HUES6 (cell line): ENCODE data around the gene INTS6.

ENCODE experiments used
- H3K27ac ChIP-seq: 2 replicates; pipeline ENCODE4 v1.7.0; 2013; ENCODE audit warnings: low read depth, mild to moderate bottlenecking, low read length, inconsistent platforms
- H3K27me3 ChIP-seq: 2 replicates; pipeline ENCODE4 v1.6.1; 2013; ENCODE audit warnings: low read length; ENCODE audit not compliant: control insufficient read depth, insufficient read depth
- H3K36me3 ChIP-seq: 2 replicates; pipeline ENCODE4 v1.6.1; 2013; ENCODE audit warnings: low read length; ENCODE audit not compliant: control insufficient read depth, insufficient read depth
- H3K4me1 ChIP-seq: 2 replicates; pipeline ENCODE4 v1.6.1; 2013; ENCODE audit warnings: low read length; ENCODE audit not compliant: control insufficient read depth, insufficient read depth
- H3K4me3 ChIP-seq: 2 replicates; pipeline ENCODE4 v1.5.1; 2013; ENCODE audit warnings: low read depth, low read length
- H3K9ac ChIP-seq: one replicate; pipeline ENCODE4 v1.6.1; 2013; ENCODE audit warnings: mild to moderate bottlenecking, low read length
- H3K9me3 ChIP-seq: 2 replicates; pipeline ENCODE4 v1.6.1; 2013; ENCODE audit warnings: low read depth, low read length; ENCODE audit not compliant: control insufficient read depth, insufficient read depth

The INTS6 gene

DNA sequence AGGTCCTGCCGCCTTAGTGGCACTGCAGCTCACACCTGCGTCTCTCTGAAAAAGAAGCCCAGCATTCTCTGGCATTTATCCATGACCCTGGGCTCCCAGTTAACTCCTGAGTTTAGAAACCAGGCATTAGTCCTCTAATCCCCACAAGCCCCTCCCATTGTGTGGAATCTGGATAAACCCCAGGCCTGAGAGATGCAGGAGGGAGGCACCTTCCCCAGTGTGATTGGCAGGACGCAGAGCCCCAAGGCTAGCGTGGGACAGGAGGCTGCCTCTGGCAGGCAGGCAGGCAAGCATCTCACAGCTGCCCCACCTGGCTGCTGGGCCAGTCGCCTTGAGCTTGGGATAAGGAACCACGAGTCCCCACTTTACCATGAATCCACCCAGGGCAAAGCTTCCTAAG is 124.3 kb downstream of the INTS6 start:
- H3K9me3 ChIP-seq = no peaks in the 10 kb centered on the region

DNA sequence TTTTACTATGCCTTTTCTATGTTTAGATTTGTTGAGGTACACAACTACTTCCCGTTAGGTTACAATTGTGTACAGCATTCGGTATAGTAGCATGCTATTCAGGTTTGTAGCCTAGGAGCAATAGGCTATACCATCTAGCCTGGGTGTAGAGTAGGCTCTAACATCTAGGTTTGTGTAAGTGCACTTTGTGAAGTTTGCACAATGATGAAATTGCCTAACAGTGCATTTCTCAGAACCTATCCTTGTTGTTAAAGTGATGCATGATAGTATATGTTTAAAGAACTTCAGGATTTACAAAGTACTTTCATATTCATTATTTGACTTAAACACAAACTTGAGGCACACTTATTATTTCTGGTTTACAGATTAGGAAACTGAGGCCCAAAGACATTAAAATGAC is 124.9 kb downstream of the INTS6 start:
- no peak overlapping the region for H3K4me3 ChIP-seq
- no peaks in the 10 kb centered on the region for H3K9me3 ChIP-seq
- H3K9ac ChIP-seq = no peak overlapping the region
- peaks cover 11% of the 10 kb centered on the region for H3K4me1 ChIP-seq
- no peaks in the 10 kb centered on the region for H3K36me3 ChIP-seq
- H3K27me3 ChIP-seq = no peaks in the 10 kb centered on the region
- H3K27ac ChIP-seq = no peak overlapping the region

More for the DNA sequence above, 124.3 kb downstream of the INTS6 start:
- H3K9ac ChIP-seq = no peak overlapping the region
- H3K27ac ChIP-seq = no peak overlapping the region
- no peaks in the 10 kb centered on the region for H3K36me3 ChIP-seq
- no peaks in the 10 kb centered on the region for H3K27me3 ChIP-seq
- peaks cover 11% of the 10 kb centered on the region for H3K4me1 ChIP-seq
- H3K4me3 ChIP-seq = no peak overlapping the region

DNA sequence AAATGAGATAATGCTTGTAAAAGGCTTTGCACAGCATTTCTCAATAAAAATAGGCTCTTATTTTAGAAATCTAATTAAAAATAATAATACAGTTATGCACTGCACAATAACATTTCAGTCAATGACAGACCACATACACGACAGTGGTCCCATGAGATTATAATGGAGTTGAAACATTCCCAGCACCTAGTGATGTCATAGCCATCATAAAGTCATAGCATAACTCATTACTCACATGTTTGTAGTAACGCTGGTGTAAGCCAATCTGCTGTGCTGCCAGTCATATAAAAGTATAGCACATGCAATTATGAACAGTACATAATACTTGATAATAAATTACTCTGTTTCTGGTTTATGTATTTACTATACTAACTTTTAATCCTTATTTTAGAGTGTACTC is 126.1 kb downstream of the INTS6 start:
- H3K9me3 ChIP-seq = no peaks in the 10 kb centered on the region
- H3K27me3 ChIP-seq = no peaks in the 10 kb centered on the region
- no peak overlapping the region for H3K9ac ChIP-seq
- no peak overlapping the region for H3K27ac ChIP-seq
- H3K4me3 ChIP-seq = no peak overlapping the region
- peaks cover 11% of the 10 kb centered on the region for H3K4me1 ChIP-seq
- no peaks in the 10 kb centered on the region for H3K36me3 ChIP-seq

DNA sequence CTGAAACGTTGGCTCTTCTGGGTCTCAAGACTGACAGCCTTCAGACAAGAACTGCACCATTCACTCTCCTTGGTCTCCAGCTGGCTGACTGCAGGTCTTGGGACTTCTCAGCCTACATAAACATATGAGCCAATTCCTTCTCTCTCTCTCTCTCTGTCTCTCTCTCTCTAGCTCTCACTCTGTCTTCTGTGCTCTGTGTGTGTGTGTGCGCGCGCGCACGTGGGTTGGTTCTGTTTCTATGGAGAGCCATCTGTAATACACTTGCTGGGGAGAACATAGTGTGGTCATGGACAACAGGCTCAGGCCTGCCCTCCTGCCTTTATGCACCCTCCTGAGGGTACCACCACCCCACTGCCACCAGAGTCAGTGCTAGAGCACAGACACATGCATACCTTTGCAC is 127.0 kb downstream of the INTS6 start:
- H3K36me3 ChIP-seq = no peaks in the 10 kb centered on the region
- H3K27ac ChIP-seq = no peak overlapping the region
- H3K4me1 ChIP-seq = peaks cover 11% of the 10 kb centered on the region
- H3K4me3 ChIP-seq = no peak overlapping the region
- H3K9me3 ChIP-seq = no peaks in the 10 kb centered on the region
- H3K9ac ChIP-seq = no peak overlapping the region
- H3K27me3 ChIP-seq = no peaks in the 10 kb centered on the region

DNA sequence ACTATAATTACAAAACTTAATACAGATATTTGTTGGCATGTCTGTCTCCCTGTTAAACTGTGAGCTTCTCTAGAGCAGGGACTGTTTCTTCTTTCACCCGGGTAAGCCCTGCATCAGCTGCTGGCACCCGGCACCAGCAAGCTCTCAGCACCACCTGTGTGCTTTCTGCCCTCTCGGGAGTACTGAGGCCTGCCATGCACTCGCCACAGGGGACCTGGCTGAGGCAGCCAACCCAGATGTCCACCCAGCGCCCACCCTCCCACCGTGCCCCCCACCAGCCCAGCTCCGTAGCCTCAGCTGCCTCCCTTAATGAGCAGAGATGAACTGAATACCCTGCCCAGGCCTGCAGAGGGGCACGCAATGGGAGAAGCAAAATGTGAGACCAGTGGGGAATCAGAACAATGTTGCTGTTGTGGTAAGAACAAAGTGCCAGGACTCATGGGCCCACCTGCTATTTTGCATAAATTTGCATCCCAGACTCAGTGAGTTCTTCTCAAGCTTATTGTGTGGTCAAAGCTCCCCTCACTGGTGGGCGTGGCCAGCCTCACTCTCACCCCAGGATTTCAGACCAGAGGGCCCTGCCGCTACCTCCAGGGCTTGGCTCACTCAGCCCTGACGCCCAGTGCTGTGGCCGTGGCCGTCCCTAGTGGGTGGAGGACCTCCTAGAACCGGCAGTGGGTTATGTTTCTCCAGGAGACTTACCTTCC is 128.0 kb downstream of the INTS6 start:
- no peak overlapping the region for H3K27ac ChIP-seq
- no peak overlapping the region for H3K9ac ChIP-seq
- H3K9me3 ChIP-seq = no peaks in the 10 kb centered on the region
- H3K4me3 ChIP-seq = no peak overlapping the region
- H3K4me1 ChIP-seq = peaks cover 11% of the 10 kb centered on the region
- H3K27me3 ChIP-seq = no peaks in the 10 kb centered on the region
- no peaks in the 10 kb centered on the region for H3K36me3 ChIP-seq

DNA sequence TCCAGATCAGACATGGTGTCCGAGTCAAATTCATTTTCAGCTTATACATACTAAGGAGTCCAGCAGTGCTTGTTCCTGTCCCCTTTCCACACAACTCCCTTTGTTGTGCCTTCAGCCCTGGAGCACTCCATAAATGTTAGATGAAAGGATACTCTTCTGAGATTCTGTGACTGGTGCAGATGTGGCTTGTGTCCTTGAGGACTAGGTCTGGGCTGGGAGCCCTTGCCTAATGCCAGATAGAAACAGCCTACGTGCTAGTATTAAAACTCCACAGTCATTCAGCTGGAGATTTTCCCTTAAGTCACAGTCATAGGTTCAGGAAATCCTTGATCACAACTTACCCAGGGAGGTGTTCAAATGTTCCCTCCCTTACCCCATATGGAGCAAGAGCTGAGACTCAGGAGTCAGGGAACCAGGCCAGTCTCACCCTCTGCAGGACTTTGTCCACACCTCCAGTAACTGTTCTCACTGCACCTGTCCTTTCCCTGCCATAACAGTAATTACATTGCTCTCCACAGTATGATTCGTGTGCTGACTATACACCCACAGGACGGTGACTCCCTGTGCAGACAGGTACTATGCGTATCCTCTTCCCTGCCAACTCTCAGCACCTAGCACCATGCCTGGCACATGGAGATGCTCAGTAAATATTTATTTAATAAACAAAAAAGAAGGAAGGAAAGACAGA is 128.9 kb downstream of the INTS6 start:
- no peaks in the 10 kb centered on the region for H3K27me3 ChIP-seq
- H3K9ac ChIP-seq = no peak overlapping the region
- no peaks in the 10 kb centered on the region for H3K36me3 ChIP-seq
- peaks cover 11% of the 10 kb centered on the region for H3K4me1 ChIP-seq
- no peak overlapping the region for H3K4me3 ChIP-seq
- H3K9me3 ChIP-seq = no peaks in the 10 kb centered on the region
- no peak overlapping the region for H3K27ac ChIP-seq

DNA sequence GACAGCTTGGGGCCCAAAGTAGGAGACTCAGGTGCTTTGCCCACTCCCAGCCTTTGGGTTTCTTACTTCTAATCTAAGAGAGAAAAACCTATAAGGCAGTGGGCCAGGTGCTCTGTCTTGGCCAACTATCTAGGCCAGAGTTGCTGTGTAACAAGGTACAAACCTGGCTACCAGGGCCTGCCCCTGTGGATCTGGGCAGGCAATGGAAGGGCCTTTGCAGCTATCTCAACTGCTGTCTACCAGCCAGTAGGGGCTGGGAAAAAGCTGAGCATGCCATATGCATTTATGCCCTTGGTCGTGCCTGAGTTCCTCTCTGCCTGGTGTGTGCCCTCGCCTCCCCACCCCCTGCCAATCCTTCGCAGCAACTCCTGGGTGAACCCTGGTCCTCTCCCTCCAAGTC is 130.0 kb downstream of the INTS6 start:
- H3K9me3 ChIP-seq = no peaks in the 10 kb centered on the region
- H3K4me3 ChIP-seq = no peak overlapping the region
- H3K4me1 ChIP-seq = peaks cover 11% of the 10 kb centered on the region
- no peak overlapping the region for H3K9ac ChIP-seq
- H3K27me3 ChIP-seq = no peaks in the 10 kb centered on the region
- H3K36me3 ChIP-seq = no peaks in the 10 kb centered on the region
- H3K27ac ChIP-seq = no peak overlapping the region

DNA sequence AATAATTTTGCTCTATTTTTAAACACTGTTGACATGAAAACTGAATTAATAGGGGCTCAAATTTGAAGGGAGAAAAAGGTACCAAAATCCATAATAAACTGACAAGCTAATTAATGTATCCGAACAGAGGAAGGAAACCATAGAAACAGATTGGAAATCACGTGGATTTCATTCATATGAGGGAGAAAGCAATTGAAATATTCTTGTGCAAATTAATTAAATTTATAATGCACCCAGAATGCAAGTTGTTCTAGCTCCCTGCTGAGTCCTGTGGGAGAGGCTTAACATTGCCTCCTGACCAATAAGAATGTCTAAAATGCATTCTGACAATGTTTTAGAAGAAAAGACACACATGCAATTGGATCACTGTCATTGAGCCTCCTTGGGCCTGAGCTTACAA is 131.0 kb downstream of the INTS6 start:
- H3K9me3 ChIP-seq = no peaks in the 10 kb centered on the region
- H3K27me3 ChIP-seq = no peaks in the 10 kb centered on the region
- H3K4me1 ChIP-seq = peaks cover 11% of the 10 kb centered on the region
- no peak overlapping the region for H3K9ac ChIP-seq
- no peak overlapping the region for H3K4me3 ChIP-seq
- H3K27ac ChIP-seq = no peak overlapping the region
- H3K36me3 ChIP-seq = no peaks in the 10 kb centered on the region

DNA sequence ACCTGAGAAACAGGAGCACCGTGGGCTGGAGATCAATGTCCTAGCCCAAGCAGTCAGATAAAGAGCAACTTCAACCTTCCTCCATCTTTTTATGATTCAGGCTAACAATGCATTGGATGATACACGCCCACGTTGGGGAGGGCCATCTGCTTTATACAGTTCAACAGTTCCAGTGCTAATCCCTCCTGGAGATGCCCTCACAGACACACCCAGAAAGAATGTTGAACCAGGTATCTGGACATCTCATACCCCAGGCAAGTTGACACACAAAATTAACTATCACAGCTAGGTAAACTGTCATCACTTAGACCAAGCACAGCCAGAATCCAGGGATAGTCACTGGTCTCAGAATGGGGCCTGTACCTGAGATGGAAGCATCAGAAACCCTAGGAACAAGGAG is 134.0 kb downstream of the INTS6 start:
- Histone ChIP-seq H3K9ac (no peak overlapping the region), H3K27ac (no peak overlapping the region), H3K9me3 (no peaks in the 10 kb centered on the region), H3K4me1 (peaks cover 12% of the 10 kb centered on the region; the same call in 1 of the 2 replicates), H3K4me3 (no peak overlapping the region), H3K27me3 (no peaks in the 10 kb centered on the region), H3K36me3 (no peaks in the 10 kb centered on the region)

DNA sequence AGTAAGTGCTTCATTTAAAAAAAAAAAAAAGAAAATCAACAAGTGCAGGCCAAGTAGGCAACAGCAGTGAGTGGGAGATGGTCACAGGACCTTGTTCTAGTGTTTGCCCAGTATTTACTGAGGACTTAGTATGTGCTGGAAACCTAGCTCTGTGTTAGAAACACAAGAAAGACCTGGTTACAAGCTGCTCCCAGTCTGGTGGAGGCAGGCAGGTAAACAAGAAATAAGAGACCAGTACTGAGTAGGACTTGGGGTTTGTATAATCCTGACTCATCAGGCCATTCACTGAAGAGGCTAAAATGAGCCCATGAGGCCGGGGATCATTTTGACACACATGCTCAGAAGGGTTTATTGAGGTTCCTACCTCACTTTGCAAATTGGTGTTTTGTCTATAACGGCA is 134.8 kb downstream of the INTS6 start:
- H3K4me1 ChIP-seq = peaks cover 12% of the 10 kb centered on the region; the same call in 1 of the 2 replicates
- H3K36me3 ChIP-seq = no peaks in the 10 kb centered on the region
- H3K9me3 ChIP-seq = no peaks in the 10 kb centered on the region
- no peak overlapping the region for H3K4me3 ChIP-seq
- no peaks in the 10 kb centered on the region for H3K27me3 ChIP-seq
- no peak overlapping the region for H3K27ac ChIP-seq
- H3K9ac ChIP-seq = no peak overlapping the region

DNA sequence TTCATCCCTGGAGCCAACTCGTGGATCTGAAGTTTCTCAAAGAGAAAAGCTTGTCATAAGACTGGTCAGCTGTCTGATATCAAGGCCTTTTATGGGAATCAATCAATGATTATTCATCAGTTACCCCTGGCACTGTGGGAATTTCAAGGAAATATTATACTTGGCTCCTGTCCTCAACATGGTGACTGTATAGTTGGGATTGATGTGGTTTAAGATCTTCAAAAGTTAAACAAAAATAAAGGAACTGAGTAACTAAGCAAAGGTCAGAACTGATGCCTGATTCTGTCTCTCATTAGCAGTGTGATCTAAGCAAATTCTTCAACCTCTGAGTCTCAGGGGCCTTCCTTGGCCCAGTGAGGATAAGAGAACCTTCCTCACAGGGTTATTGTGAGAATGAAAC is 135.6 kb downstream of the INTS6 start:
- no peaks in the 10 kb centered on the region for H3K27me3 ChIP-seq
- H3K4me1 ChIP-seq = peaks cover 12% of the 10 kb centered on the region; the same call in 1 of the 2 replicates
- no peak overlapping the region for H3K4me3 ChIP-seq
- no peaks in the 10 kb centered on the region for H3K9me3 ChIP-seq
- no peak overlapping the region for H3K27ac ChIP-seq
- no peak overlapping the region for H3K9ac ChIP-seq
- H3K36me3 ChIP-seq = no peaks in the 10 kb centered on the region
